K562 (cell line): ENCODE measurements around the gene USP44. TPM values are rescaled to one million over a fixed set of nuclear protein-coding genes. Genes with fewer than 3 reads are reported as not detected.

Experiments used
- ATAC-seq: fragments of 200-7000 bp; cut with Tn5 transposase; 3 replicates; pipeline ENCODE4 v1.9.1; 2020; ENCODE audit warnings: moderate library complexity
- BruUV-seq: library from RNA; stranded (reverse); fragments of 400-500 nt; replicated peaks from 2 replicates; lab custom pipeline; 2021; lab: Mats Ljungman, UMichigan
- CTCF ChIA-PET: fragments of 300-600 bp; formaldehyde crosslinking; extraction: SDS; loops from one replicate; lab custom pipeline; 2021; ENCODE audit warnings: low intra/inter-chr PET ratio; lab: Yijun Ruan, JAX
- POLR2A ChIA-PET: fragments of 300-600, 350-650 bp; sonication (Branson Sonifier 250); formaldehyde crosslinking; extraction: SDS; loops from one replicate; lab custom pipeline; 2021; ENCODE audit warnings: antibody characterized with exemption, inconsistent platforms; lab: Yijun Ruan, JAX
- DNase-seq, 4 experiments: peaks; one replicate each; pipeline versions ENCODE4 v3.0.0 to v3.0.0-alpha.2; 2011 to 2018; ENCODE audit warnings: low spot score in 3 of 4, mixed read lengths in 3 of 4; ENCODE audit errors: extremely low read depth in 1 of 4
- FAIRE-seq: peaks from 2 replicates; lab custom pipeline; 2011; peaks lifted over from hg19 to GRCh38; lab: Jason Lieb, UNC
- H2AFZ ChIP-seq: 2 replicates; pipeline ENCODE4 v1.6.0; 2011; ENCODE audit warnings: low read depth, low read length, control low read depth, inconsistent platforms
- H3K27ac ChIP-seq: fragments of 200-600 bp; 3 replicates; pipeline ENCODE4 v1.8.0; 2011; ENCODE audit warnings: low read depth, mild to moderate bottlenecking, control low read depth, inconsistent platforms, low read length, moderate library complexity, mixed read lengths; ENCODE audit errors: extremely low read depth
- H3K27me3 ChIP-seq, 2 experiments: fragments of 300-600 bp in 1 of 2; 2 replicates in 1 of 2; 3 replicates in 1 of 2; pipeline versions ENCODE4 v1.6.0 to v1.8.0; 2011; ENCODE audit warnings: inconsistent platforms in 2 of 2, low read length in 2 of 2, mild to moderate bottlenecking in 1 of 2, mixed read lengths in 1 of 2, moderate library complexity in 1 of 2; ENCODE audit not compliant: control insufficient read depth in 2 of 2, insufficient read depth in 2 of 2
- H3K36me3 ChIP-seq: fragments of 300-600 bp; 3 replicates; pipeline ENCODE4 v1.8.0; 2011; ENCODE audit warnings: mild to moderate bottlenecking, low read length, inconsistent platforms; ENCODE audit not compliant: control insufficient read depth, insufficient read depth
- H3K4me1 ChIP-seq, 2 experiments: fragments of 200-600 bp in 1 of 2; replicated peaks in 1 of 2; 2 replicates in 1 of 2; 3 replicates in 1 of 2; pipeline versions ENCODE4 v1.5.1 to v1.8.0; 2011; ENCODE audit warnings: inconsistent platforms in 2 of 2, low read length in 2 of 2, mild to moderate bottlenecking in 1 of 2, mixed read lengths in 1 of 2, moderate library complexity in 1 of 2; ENCODE audit not compliant: control insufficient read depth in 2 of 2, insufficient read depth in 2 of 2
- H3K4me2 ChIP-seq: 2 replicates; pipeline ENCODE4 v1.6.1; 2011; ENCODE audit warnings: low read length, control low read depth, inconsistent platforms, mixed read lengths; ENCODE audit not compliant: insufficient read depth
- H3K4me3 ChIP-seq: fragments of 200-600 bp; sonication (generic), shearing (Covaris generic); 2 replicates; pipeline ENCODE4 v1.5.1; 2016; ENCODE audit warnings: control low read depth, inconsistent platforms
- H3K79me2 ChIP-seq: fragments of 200-600 bp; 3 replicates; pipeline ENCODE4 v1.8.0; 2011; ENCODE audit warnings: low read length, inconsistent platforms; ENCODE audit not compliant: control insufficient read depth, insufficient read depth
- H3K9ac ChIP-seq, 2 experiments: 2 replicates each; pipeline versions ENCODE4 v1.6.0 to v1.6.1; 2011; ENCODE audit warnings: low read depth in 2 of 2, low read length in 2 of 2, control low read depth in 1 of 2, inconsistent platforms in 1 of 2, mild to moderate bottlenecking in 1 of 2, mixed read lengths in 1 of 2; ENCODE audit not compliant: insufficient read depth in 1 of 2
- H3K9me1 ChIP-seq: one replicate; pipeline ENCODE4 v1.6.0; 2011; ENCODE audit warnings: inconsistent platforms, mild to moderate bottlenecking, low read length, moderate library complexity; ENCODE audit not compliant: control insufficient read depth, insufficient read depth
- H3K9me3 ChIP-seq: replicated peaks from 2 replicates; pipeline ENCODE4 v1.5.1; 2011; ENCODE audit warnings: low read depth, low read length, inconsistent platforms; ENCODE audit not compliant: control insufficient read depth, insufficient read depth
- H4K20me1 ChIP-seq: replicated peaks from 2 replicates; pipeline ENCODE4 v1.6.1; 2011; ENCODE audit warnings: low read length, inconsistent platforms, mixed read lengths; ENCODE audit not compliant: control insufficient read depth, insufficient read depth
- CBFA2T3 ChIP-seq: fragments of 450-650 bp; IDR thresholded peaks from 2 replicates; pipeline ENCODE4 v1.6.1; 2017
- HMBOX1 ChIP-seq: sonication (generic); IDR thresholded peaks from 2 replicates; pipeline ENCODE4 v1.6.1; 2016
- RBM39 ChIP-seq: fragments of 200-400 bp; formaldehyde crosslinking; optimal IDR thresholded peaks from 2 replicates; pipeline ENCODE3; 2018; ENCODE audit warnings: low read depth, low read length
- TSHZ1 ChIP-seq: fragments of 250-450 bp; sonication (Bioruptor Pico); IDR thresholded peaks from 2 replicates; pipeline ENCODE4 v1.4.0; 2020; ENCODE audit warnings: mild to moderate bottlenecking, moderate library complexity
- WGBS: fragments of 100-300 bp; shearing (Covaris generic); methylation state at CpG from one replicate; pipeline ENCODE4 v1.1.6; 2016; ENCODE audit warnings: low coverage, mixed read lengths; ENCODE audit not compliant: insufficient coverage; ENCODE audit errors: missing lambda C conversion rate; 5-methylcytosine and 5-hydroxymethylcytosine counted together
- in situ Hi-C: fragments of 300-500 bp; cut with MboI; formaldehyde crosslinking; loops from 4 replicates; pipeline ENCODE4 v1.15.0; 2018; ENCODE audit warnings: inconsistent platforms, mixed read lengths
- intact Hi-C: fragments of 100-400 bp; cut with micrococcal nuclease; formaldehyde crosslinking; loops from 2 replicates; pipeline ENCODE4 v1.14.2; 2022
- polyA plus RNA-seq, 8 experiments: library from polyadenylated mRNA; depleted of rRNA in 4 of 8; stranded (reverse) in 5 of 8; unstranded in 3 of 8; fragments of >200 nt; fragmentation: Nextera tagmentation in 2 of 8; fragmentation: Illumina TruSeq in 1 of 8; extraction: Ambion mirVana in 2 of 8; extraction: Trizol in 1 of 8; gene quantifications; 2 replicates each; pipeline versions ENCODE4 v1.2.1 to v1.2.3, GENCODE V29; 2011 to 2014; ENCODE audit warnings: inconsistent platforms in 1 of 8, missing spikeins in 1 of 8
- total RNA-seq, 7 experiments: library from RNA; depleted of rRNA in 6 of 7; stranded (reverse); fragments of >200 nt in 6 of 7; fragmentation: Illumina TruSeq in 2 of 7; extraction: Trizol in 2 of 7; gene quantifications; 2 replicates each; pipeline versions ENCODE4 v1.2.1 to v1.2.3, GENCODE V29; 2011 to 2021; ENCODE audit warnings: low replicate concordance in 1 of 7

Gene USP44
- total and polyA plus RNA-seq, 9 of the 15 experiments (the other 6 are each of a cell fraction or from before 2014, with no cell fraction given), result 2.1 to 5.7 (median 2.8) TPM

GRCh38 chr12:95520816-95521215 is 30.5 kb downstream of the USP44 start:
- Histone ChIP-seq H3K36me3 (no peaks in the 10 kb centered on the region), H4K20me1 (no peaks in the 10 kb centered on the region), H3K9ac (no peak overlapping the region), H2AFZ (peak overlapping the region; percentile 19; the same call in 1 of the 2 replicates), H3K9me3 (no peaks in the 10 kb centered on the region), H3K79me2 (no peaks in the 10 kb centered on the region), H3K27me3 (no peaks in the 10 kb centered on the region), H3K9me1 (no peaks in the 10 kb centered on the region), H3K4me2 (no peak overlapping the region), H3K4me1 (peaks cover 17 to 20% of the 10 kb centered on the region in 2 experiments; a peak in 4 of 5 replicates), H3K4me3 (no peak overlapping the region), H3K27ac (no peak overlapping the region)
- TF ChIP-seq HMBOX1 (peak; percentile 82; the same call in 1 of the 2 replicates), RBM39 (no peak), CBFA2T3 (peak; percentile 47; the same call in 1 of the 2 replicates), TSHZ1 (no peak)
- in situ Hi-C loops, result no loop called here
- BruUV-seq, result no TSS peak
- ATAC-seq, result peak; percentile 69
- ChIA-PET CTCF (interaction anchor here (0.7 kb wide), 1 partner anchor 67 kb away, joined by 3 read pairs; no protein-coding TSS in a partner anchor), POLR2A (no interaction called here)
- WGBS, result 13% methylated on average over 6 of the region's 6 CpGs
- intact Hi-C loops, result no loop called here
- peak in 2 of 4 experiments; percentile 15 to 49 for DNase-seq
- peak; percentile 56 for FAIRE-seq
